ENCODE results near the gene SYK.
A peak's percentile ranks its signal among the peaks of the same experiment; 100 is the strongest.
"Not testable (repeated sequence)": the region's sequence is repeated elsewhere in the genome, so short reads cannot be mapped to it uniquely, and the experiment has no call there.

The SYK gene
- total RNA-seq = 0 to 2.4 (median 0.06) reads per million in 9 experiments

DNA sequence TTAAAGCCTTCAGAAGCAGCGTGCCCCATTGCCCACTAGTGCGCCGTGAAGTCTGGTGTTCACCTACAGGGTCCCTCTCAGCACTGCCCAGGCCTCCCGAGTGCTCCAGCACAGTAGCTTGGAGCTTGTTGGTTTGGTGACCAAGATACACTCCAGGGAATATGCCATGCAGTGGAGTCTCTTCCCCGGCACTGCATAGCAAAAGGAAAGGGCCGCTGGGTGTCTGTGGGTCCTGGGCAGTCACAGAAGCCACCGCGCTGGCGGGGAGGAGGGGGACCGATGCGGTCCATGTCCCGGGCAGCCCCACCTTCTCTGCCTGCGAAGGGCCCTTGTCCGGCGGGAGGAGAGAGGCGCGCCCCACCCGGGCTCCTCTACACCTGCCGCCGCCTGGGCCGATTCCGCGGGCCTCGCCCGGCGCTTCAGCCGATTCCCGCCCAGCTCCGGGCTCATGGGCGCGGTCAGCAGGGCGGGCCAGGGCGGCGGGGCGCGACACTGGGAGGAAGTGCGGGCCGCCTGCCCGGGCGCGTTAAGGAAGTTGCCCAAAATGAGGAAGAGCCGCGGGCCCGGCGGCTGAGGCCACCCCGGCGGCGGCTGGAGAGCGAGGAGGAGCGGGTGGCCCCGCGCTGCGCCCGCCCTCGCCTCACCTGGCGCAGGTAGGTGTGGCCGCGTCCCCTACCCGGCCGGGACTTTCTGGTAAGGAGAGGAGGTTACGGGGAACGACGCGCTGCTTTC lies at the start of gene SYK:
Gene SYK (plus strand): TSS at position 579 of the 732 bp plus-strand sequence. CDS start 42,080 bp downstream, outside the sequence.
- DNase-seq (no peak), ATAC-seq (replicated peaks) (peak; percentile 44)
- H3K27ac Mint-ChIP-seq = no peak within 1 kb of the TSS
- peaks cover 73 to 98% of the 10 kb centered on the region in 2 donors for H3K27me3 Mint-ChIP-seq
- H3K4me3 Mint-ChIP-seq = peak within 1 kb of the TSS in 1 of 2 donors; percentile 58
- H3K9me3 Mint-ChIP-seq = no peaks in the 10 kb centered on the region
- H3K4me1 Mint-ChIP-seq (ENCODE audit: low read depth in 2 of 2) = peaks cover 0 to 3% of the 10 kb centered on the region in 2 donors
- no peaks in the 10 kb centered on the region for H3K36me3 Mint-ChIP-seq (ENCODE audit: insufficient read depth)

GRCh38 chr9:90755514-90756371 lies 45.9 kb upstream of the SYK start:
- DNase-seq = peak in 2 of 3 experiments; percentile 5
- not testable (repeated sequence) for H3K36me3 Mint-ChIP-seq (ENCODE audit: insufficient read depth); H3K4me1 Mint-ChIP-seq (ENCODE audit: low read depth in 2 of 2); ATAC-seq (replicated peaks); H3K27ac Mint-ChIP-seq; H3K4me3 Mint-ChIP-seq; H3K9me3 Mint-ChIP-seq
- peaks cover 6 to 20% of the 10 kb centered on the region in 2 donors for H3K27me3 Mint-ChIP-seq

GRCh38 chr9:90760577-90760976 lies 41.0 kb upstream of the SYK start:
- not testable (repeated sequence) for H3K4me3 Mint-ChIP-seq; H3K4me1 Mint-ChIP-seq (ENCODE audit: low read depth in 2 of 2); H3K9me3 Mint-ChIP-seq; ATAC-seq (replicated peaks); DNase-seq; H3K36me3 Mint-ChIP-seq (ENCODE audit: insufficient read depth); H3K27ac Mint-ChIP-seq
- peaks cover 14 to 16% of the 10 kb centered on the region in 2 donors for H3K27me3 Mint-ChIP-seq

GRCh38 chr9:90766731-90767130 lies 34.9 kb upstream of the SYK start:
- H3K27me3 Mint-ChIP-seq = peaks cover 31 to 52% of the 10 kb centered on the region in 2 donors
- H3K4me1 Mint-ChIP-seq (ENCODE audit: low read depth in 2 of 2) = no peaks in the 10 kb centered on the region
- H3K36me3 Mint-ChIP-seq (ENCODE audit: insufficient read depth) = no peaks in the 10 kb centered on the region
- no peak overlapping the region for H3K4me3 Mint-ChIP-seq
- H3K9me3 Mint-ChIP-seq = no peaks in the 10 kb centered on the region
- no peak overlapping the region for H3K27ac Mint-ChIP-seq
- no peak for DNase-seq
- no peak for ATAC-seq (replicated peaks)

GRCh38 chr9:90767523-90768100 lies 34.0 kb upstream of the SYK start:
- DNase-seq (no peak), ATAC-seq (replicated peaks) (no peak)
- Mint-ChIP-seq H3K27ac (no peak overlapping the region), H3K36me3 (ENCODE audit: insufficient read depth) (no peaks in the 10 kb centered on the region), H3K9me3 (no peaks in the 10 kb centered on the region), H3K4me1 (ENCODE audit: low read depth in 2 of 2) (no peaks in the 10 kb centered on the region), H3K4me3 (no peak overlapping the region), H3K27me3 (peaks cover 31 to 61% of the 10 kb centered on the region in 2 donors)

- Mint-ChIP-seq H3K4me1 (ENCODE audit: low read depth in 2 of 2) (no peaks in the 10 kb centered on the region), H3K9me3 (no peaks in the 10 kb centered on the region), H3K27ac (no peak overlapping the region), H3K36me3 (ENCODE audit: insufficient read depth) (no peaks in the 10 kb centered on the region), H3K27me3 (peaks cover 21 to 65% of the 10 kb centered on the region in 2 donors), H3K4me3 (no peak overlapping the region)
- ATAC-seq (replicated peaks) (no peak), DNase-seq (no peak)
Observed at GRCh38 chr9:90770182-90770738, 31.4 kb upstream of the SYK start.

DNA sequence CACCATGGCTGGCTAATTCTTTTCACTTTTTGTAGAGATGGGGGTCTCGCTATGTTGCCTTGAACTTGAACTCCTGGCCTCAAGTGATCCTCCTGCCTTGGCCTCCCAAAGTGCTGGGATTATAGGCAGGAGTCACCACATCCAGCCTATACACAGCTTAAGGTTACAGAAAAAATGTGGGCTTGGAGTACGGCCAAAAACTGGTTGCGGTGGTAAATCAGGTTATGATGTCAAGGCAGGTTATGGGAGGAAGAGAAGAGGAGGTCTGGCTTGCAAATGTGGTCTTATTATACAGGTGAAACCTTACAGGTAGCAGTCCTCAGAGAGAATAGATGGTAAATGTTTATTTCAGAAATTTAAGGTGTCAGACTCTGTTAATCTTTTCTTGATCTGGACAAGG lies 30.7 kb upstream of the SYK start:
- Mint-ChIP-seq H3K4me1 (ENCODE audit: low read depth in 2 of 2) (no peaks in the 10 kb centered on the region), H3K36me3 (ENCODE audit: insufficient read depth) (no peaks in the 10 kb centered on the region), H3K4me3 (no peak overlapping the region), H3K9me3 (no peaks in the 10 kb centered on the region), H3K27ac (no peak overlapping the region), H3K27me3 (peaks cover 15 to 58% of the 10 kb centered on the region in 2 donors)
- ATAC-seq (replicated peaks) (no peak), DNase-seq (no peak)

GRCh38 chr9:90772386-90772785 lies 29.2 kb upstream of the SYK start:
- H3K4me1 Mint-ChIP-seq (ENCODE audit: low read depth in 2 of 2) = no peaks in the 10 kb centered on the region
- no peak for ATAC-seq (replicated peaks)
- H3K4me3 Mint-ChIP-seq = no peak overlapping the region
- no peaks in the 10 kb centered on the region for H3K9me3 Mint-ChIP-seq
- DNase-seq = no peak
- H3K27me3 Mint-ChIP-seq = peaks cover 15 to 58% of the 10 kb centered on the region in 2 donors
- no peak overlapping the region for H3K27ac Mint-ChIP-seq
- no peaks in the 10 kb centered on the region for H3K36me3 Mint-ChIP-seq (ENCODE audit: insufficient read depth)

GRCh38 chr9:90773617-90774016 lies 28.0 kb upstream of the SYK start:
- H3K27me3 Mint-ChIP-seq = peaks cover 15 to 55% of the 10 kb centered on the region in 2 donors
- no peaks in the 10 kb centered on the region for H3K36me3 Mint-ChIP-seq (ENCODE audit: insufficient read depth)
- no peak overlapping the region for H3K27ac Mint-ChIP-seq
- H3K9me3 Mint-ChIP-seq = no peaks in the 10 kb centered on the region
- no peak overlapping the region for H3K4me3 Mint-ChIP-seq
- ATAC-seq (replicated peaks) (no peak), DNase-seq (no peak)
- no peaks in the 10 kb centered on the region for H3K4me1 Mint-ChIP-seq (ENCODE audit: low read depth in 2 of 2)

DNA sequence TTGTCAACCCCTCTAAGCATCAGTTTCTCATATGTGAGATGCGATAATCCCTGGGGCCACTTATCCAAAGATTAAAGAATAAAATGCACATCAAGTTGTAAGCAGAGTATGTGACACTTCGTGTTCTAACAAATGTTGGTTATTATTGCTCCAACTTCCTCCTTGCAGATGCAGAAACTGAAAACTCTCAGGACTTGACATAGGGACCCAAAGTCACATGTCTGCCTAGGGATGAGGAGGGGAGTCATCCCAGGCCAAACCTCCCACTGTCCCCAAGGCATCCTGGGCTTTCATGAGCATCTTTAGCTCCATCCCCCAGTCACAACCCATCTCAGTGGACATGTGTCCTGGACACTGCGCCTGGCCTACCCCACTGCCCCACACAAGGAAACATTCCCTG lies 27.5 kb upstream of the SYK start:
- H3K27ac Mint-ChIP-seq = no peak overlapping the region
- H3K4me1 Mint-ChIP-seq (ENCODE audit: low read depth in 2 of 2) = no peaks in the 10 kb centered on the region
- peaks cover 12 to 55% of the 10 kb centered on the region in 2 donors for H3K27me3 Mint-ChIP-seq
- no peaks in the 10 kb centered on the region for H3K36me3 Mint-ChIP-seq (ENCODE audit: insufficient read depth)
- H3K4me3 Mint-ChIP-seq = no peak overlapping the region
- H3K9me3 Mint-ChIP-seq = no peaks in the 10 kb centered on the region
- no peak for DNase-seq
- ATAC-seq (replicated peaks) = no peak

GRCh38 chr9:90774682-90775081 lies 26.9 kb upstream of the SYK start:
- no peaks in the 10 kb centered on the region for H3K4me1 Mint-ChIP-seq (ENCODE audit: low read depth in 2 of 2)
- peaks cover 7 to 50% of the 10 kb centered on the region in 2 donors for H3K27me3 Mint-ChIP-seq
- peak; percentile 21 for ATAC-seq (replicated peaks)
- H3K27ac Mint-ChIP-seq = no peak overlapping the region
- H3K9me3 Mint-ChIP-seq = no peaks in the 10 kb centered on the region
- no peaks in the 10 kb centered on the region for H3K36me3 Mint-ChIP-seq (ENCODE audit: insufficient read depth)
- no peak for DNase-seq
- no peak overlapping the region for H3K4me3 Mint-ChIP-seq

DNA sequence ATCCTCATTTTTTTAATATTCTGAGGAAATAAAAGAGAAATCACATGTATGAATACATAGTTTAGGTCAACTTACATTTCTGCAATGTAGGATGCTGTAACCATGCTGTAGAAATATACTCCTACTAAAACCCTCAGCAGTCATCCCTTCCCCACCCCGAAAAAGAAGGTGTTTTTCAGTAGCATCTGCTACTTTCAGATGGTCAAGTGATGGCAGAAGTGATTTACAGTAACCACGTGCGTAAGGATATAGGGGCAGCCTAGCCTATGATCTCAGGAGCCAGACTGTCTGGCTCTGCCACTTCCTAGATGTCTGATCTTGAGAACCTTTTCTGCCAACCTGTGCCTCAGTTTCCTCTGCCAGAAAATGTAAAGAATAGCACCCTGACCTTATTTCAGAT lies 26.0 kb upstream of the SYK start:
- Mint-ChIP-seq H3K36me3 (ENCODE audit: insufficient read depth) (no peaks in the 10 kb centered on the region), H3K4me1 (ENCODE audit: low read depth in 2 of 2) (no peaks in the 10 kb centered on the region), H3K27ac (no peak overlapping the region), H3K9me3 (no peaks in the 10 kb centered on the region), H3K27me3 (peaks cover 0 to 40% of the 10 kb centered on the region in 2 donors), H3K4me3 (no peak overlapping the region)
- ATAC-seq (replicated peaks) (no peak), DNase-seq (no peak)

GRCh38 chr9:90778746-90779145 lies 22.9 kb upstream of the SYK start:
- DNase-seq (no peak), ATAC-seq (replicated peaks) (no peak)
- Mint-ChIP-seq H3K27ac (no peak overlapping the region), H3K27me3 (peaks cover 12 to 30% of the 10 kb centered on the region in 2 donors), H3K4me1 (ENCODE audit: low read depth in 2 of 2) (no peaks in the 10 kb centered on the region), H3K36me3 (ENCODE audit: insufficient read depth) (no peaks in the 10 kb centered on the region), H3K9me3 (no peaks in the 10 kb centered on the region), H3K4me3 (no peak overlapping the region)

Measured in effector memory CD8-positive, alpha-beta T cell (primary cell).